ENCODE data around the gene MADCAM1.
A peak's percentile ranks its signal among the peaks of the same experiment; 100 is the strongest.

The MADCAM1 gene

DNA sequence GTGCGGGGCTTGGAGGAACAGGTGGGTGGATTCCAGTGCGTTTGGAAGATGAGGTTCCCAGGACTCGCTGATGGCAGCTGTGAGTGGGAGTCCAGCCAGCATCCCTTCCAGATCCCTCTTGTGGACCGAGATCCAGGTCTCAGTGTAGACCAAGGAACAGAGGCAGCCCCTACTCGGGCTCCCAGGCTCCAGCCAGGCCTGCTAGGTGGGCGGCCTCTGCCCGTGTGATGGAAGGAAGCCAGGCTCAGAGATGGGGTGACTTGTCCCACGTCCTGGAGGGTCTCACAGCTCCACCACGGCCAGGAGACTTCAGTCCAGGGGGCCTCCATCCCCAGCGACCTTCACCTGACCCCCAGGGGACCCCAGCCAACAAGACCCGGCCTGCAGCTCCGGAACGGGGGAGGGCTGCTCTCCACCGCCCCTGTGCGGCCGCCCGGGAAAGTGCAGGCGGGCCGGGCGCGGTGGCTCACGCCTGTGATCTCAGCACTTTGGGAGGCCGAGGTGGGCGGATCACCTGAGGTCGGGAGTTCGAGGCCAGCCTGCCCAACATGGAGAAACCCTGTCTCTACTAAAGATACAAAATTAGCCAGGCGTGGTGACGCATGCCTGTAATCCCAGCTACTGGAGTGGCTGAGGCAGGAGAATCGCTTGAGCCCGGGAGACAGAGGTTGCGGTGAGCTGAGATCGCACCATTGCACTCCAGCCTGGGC is 729 bp upstream of the MADCAM1 start:
- Histone ChIP-seq H3K9me3 (ENCODE audit: control insufficient read depth, low read length) (no peaks in the 10 kb centered on the region), H3K4me3 (ENCODE audit: low read length) (no peak overlapping the region), H3K4me1 (ENCODE audit: control insufficient read depth, insufficient read depth, low read length) (peaks cover 3% of the 10 kb centered on the region), H3K36me3 (ENCODE audit: control insufficient read depth, insufficient read depth, low read length) (no peaks in the 10 kb centered on the region), H3K9ac (ENCODE audit: low read length) (no peak overlapping the region), H3K27me3 (ENCODE audit: control insufficient read depth, insufficient read depth, low read length) (peaks cover 30% of the 10 kb centered on the region)

DNA sequence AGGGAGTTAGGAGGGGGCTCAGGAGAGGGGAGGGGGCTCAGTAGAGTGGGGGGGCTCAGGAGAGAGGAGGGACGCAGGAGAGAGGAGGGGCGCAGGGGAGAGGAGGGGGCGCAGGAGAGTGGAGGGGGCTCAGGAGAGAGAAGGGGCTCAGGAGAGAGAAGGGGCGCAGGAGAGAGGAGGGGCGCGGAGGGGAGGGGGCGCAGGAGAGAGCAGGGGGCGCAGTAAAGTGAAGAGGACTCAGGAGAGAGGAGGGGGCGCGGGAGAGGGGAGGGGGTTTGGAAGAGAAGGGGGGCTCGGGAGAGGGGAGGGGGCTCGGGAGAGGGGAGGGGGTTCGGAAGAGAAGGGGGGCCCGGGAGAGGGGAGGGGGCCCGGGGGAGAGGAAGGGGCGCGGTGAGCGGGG is 700 bp downstream of the MADCAM1 start:
- no peaks in the 10 kb centered on the region for H3K36me3 ChIP-seq (ENCODE audit: control insufficient read depth, insufficient read depth, low read length)
- no peak overlapping the region for H3K4me3 ChIP-seq (ENCODE audit: low read length)
- peaks cover 3% of the 10 kb centered on the region for H3K4me1 ChIP-seq (ENCODE audit: control insufficient read depth, insufficient read depth, low read length)
- H3K9me3 ChIP-seq (ENCODE audit: control insufficient read depth, low read length) = no peaks in the 10 kb centered on the region
- H3K27me3 ChIP-seq (ENCODE audit: control insufficient read depth, insufficient read depth, low read length) = peaks cover 30% of the 10 kb centered on the region
- no peak overlapping the region for H3K9ac ChIP-seq (ENCODE audit: low read length)

DNA sequence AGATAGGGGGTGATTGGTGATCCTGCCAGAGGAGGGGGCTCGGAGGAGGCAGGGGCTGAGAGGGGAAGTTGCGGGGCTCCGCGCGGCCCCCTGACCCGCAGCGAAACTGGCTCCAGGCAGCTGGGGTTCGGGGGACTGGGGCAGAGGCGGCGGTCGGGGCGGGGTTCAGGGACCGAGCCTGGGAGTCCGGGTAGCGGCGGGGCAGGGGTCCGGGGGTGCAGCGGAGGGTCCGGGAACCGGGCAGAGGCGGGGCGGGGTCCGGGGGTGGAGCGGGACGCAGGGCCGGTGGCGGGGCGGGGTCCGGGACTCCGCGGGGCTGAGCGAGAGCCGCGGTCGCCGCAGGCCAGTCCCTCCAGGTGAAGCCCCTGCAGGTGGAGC is 1.2 kb downstream of the MADCAM1 start:
- no peak overlapping the region for H3K4me3 ChIP-seq (ENCODE audit: low read length)
- H3K9me3 ChIP-seq (ENCODE audit: control insufficient read depth, low read length) = no peaks in the 10 kb centered on the region
- H3K4me1 ChIP-seq (ENCODE audit: control insufficient read depth, insufficient read depth, low read length) = peaks cover 3% of the 10 kb centered on the region
- peaks cover 30% of the 10 kb centered on the region for H3K27me3 ChIP-seq (ENCODE audit: control insufficient read depth, insufficient read depth, low read length)
- no peak overlapping the region for H3K9ac ChIP-seq (ENCODE audit: low read length)
- H3K36me3 ChIP-seq (ENCODE audit: control insufficient read depth, insufficient read depth, low read length) = no peaks in the 10 kb centered on the region

DNA sequence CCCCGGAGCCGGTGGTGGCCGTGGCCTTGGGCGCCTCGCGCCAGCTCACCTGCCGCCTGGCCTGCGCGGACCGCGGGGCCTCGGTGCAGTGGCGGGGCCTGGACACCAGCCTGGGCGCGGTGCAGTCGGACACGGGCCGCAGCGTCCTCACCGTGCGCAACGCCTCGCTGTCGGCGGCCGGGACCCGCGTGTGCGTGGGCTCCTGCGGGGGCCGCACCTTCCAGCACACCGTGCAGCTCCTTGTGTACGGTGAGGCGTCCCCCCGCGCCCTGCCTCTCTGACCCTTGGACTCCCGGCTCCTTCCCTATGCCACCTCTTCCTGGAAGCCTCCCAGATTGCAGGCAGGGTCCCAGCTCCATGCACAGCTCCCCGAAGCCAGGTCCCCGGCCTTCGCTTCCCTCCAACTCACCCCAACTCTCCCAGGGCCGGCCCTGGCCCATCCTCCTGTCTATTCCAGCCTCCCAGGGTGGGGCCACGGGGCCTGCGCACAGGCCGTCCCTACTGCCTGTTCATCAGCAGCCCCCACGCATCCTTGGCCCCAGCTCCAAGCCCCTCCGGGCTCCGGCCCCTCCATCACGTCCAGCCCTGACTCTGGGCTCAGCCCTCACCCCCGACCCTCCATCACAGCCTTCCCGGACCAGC is 1.7 kb downstream of the MADCAM1 start:
- H3K9me3 ChIP-seq (ENCODE audit: control insufficient read depth, low read length) = no peaks in the 10 kb centered on the region
- peaks cover 30% of the 10 kb centered on the region for H3K27me3 ChIP-seq (ENCODE audit: control insufficient read depth, insufficient read depth, low read length)
- peaks cover 3% of the 10 kb centered on the region for H3K4me1 ChIP-seq (ENCODE audit: control insufficient read depth, insufficient read depth, low read length)

DNA sequence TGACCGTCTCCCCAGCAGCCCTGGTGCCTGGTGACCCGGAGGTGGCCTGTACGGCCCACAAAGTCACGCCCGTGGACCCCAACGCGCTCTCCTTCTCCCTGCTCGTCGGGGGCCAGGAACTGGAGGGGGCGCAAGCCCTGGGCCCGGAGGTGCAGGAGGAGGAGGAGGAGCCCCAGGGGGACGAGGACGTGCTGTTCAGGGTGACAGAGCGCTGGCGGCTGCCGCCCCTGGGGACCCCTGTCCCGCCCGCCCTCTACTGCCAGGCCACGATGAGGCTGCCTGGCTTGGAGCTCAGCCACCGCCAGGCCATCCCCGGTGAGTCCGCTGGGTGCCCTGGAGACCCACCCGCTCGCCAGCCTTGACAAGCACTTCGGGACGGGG is 2.2 kb downstream of the MADCAM1 start:
- no peak overlapping the region for H3K4me3 ChIP-seq (ENCODE audit: low read length)
- peaks cover 30% of the 10 kb centered on the region for H3K27me3 ChIP-seq (ENCODE audit: control insufficient read depth, insufficient read depth, low read length)

More for the DNA sequence above, 1.7 kb downstream of the MADCAM1 start:
- H3K9ac ChIP-seq (ENCODE audit: low read length) = no peak overlapping the region
- no peak overlapping the region for H3K4me3 ChIP-seq (ENCODE audit: low read length)
- H3K36me3 ChIP-seq (ENCODE audit: control insufficient read depth, insufficient read depth, low read length) = no peaks in the 10 kb centered on the region

DNA sequence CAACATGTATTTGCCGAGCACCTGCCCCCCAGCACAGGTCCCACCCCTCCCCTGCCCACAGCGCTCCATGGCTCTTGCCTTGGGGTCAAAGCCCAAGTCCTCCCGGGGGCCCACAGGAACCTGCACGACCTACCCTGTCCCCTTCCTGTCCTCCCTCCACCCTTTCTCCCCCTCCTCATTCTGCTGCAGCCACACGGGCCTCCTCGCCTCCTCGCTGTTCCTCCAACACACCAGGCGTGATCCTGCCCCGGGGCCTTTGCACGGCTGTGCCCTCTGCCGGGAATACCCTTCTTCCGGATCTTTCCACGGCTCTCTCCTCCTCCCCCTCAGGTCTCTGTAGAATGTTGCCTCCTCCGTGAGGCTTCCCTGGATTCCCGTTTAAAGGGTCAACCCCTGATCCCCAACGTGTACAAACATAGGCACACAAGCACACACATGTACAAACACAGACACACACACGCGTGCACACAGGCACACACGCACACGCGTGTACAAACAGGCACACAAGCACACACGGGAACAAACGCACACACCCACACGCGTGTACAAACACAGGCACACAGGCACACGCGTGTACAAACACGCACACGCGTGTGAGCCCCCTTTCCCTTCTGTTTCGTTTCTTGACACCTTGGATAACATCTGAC is 2.8 kb downstream of the MADCAM1 start:
- H3K27me3 ChIP-seq (ENCODE audit: control insufficient read depth, insufficient read depth, low read length) = peaks cover 30% of the 10 kb centered on the region
- peaks cover 3% of the 10 kb centered on the region for H3K4me1 ChIP-seq (ENCODE audit: control insufficient read depth, insufficient read depth, low read length)
- no peaks in the 10 kb centered on the region for H3K9me3 ChIP-seq (ENCODE audit: control insufficient read depth, low read length)
- no peak overlapping the region for H3K4me3 ChIP-seq (ENCODE audit: low read length)
- no peak overlapping the region for H3K9ac ChIP-seq (ENCODE audit: low read length)
- no peaks in the 10 kb centered on the region for H3K36me3 ChIP-seq (ENCODE audit: control insufficient read depth, insufficient read depth, low read length)

More for the DNA sequence above, 2.2 kb downstream of the MADCAM1 start:
- Histone ChIP-seq H3K9me3 (ENCODE audit: control insufficient read depth, low read length) (no peaks in the 10 kb centered on the region), H3K4me1 (ENCODE audit: control insufficient read depth, insufficient read depth, low read length) (peaks cover 3% of the 10 kb centered on the region), H3K36me3 (ENCODE audit: control insufficient read depth, insufficient read depth, low read length) (no peaks in the 10 kb centered on the region), H3K9ac (ENCODE audit: low read length) (no peak overlapping the region)

DNA sequence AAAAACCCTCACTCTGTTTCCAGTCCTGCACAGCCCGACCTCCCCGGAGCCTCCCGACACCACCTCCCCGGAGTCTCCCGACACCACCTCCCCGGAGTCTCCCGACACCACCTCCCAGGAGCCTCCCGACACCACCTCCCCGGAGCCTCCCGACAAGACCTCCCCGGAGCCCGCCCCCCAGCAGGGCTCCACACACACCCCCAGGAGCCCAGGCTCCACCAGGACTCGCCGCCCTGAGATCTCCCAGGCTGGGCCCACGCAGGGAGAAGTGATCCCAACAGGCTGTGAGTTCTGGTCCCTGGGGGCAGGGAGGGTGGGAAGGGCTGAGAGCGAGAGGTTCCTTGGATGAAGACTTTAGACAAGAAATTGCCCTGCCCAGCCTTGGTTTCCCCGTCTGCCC is 5.4 kb downstream of the MADCAM1 start:
- H3K9ac ChIP-seq (ENCODE audit: low read length) = no peak overlapping the region
- H3K4me1 ChIP-seq (ENCODE audit: control insufficient read depth, insufficient read depth, low read length) = peaks cover 8% of the 10 kb centered on the region
- no peaks in the 10 kb centered on the region for H3K36me3 ChIP-seq (ENCODE audit: control insufficient read depth, insufficient read depth, low read length)

DNA sequence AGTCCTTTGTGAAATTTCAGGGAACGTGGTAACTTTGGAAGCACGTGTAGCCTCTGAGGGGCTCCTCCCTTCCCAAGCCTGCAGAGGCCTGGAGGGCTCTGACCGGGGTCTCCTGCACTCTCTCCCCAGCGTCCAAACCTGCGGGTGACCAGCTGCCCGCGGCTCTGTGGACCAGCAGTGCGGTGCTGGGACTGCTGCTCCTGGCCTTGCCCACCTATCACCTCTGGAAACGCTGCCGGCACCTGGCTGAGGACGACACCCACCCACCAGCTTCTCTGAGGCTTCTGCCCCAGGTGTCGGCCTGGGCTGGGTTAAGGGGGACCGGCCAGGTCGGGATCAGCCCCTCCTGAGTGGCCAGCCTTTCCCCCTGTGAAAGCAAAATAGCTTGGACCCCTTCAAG is 8.3 kb downstream of the MADCAM1 start:
- H3K4me1 ChIP-seq (ENCODE audit: control insufficient read depth, insufficient read depth, low read length) = peaks cover 17% of the 10 kb centered on the region

More for the DNA sequence above, 5.4 kb downstream of the MADCAM1 start:
- Histone ChIP-seq H3K9me3 (ENCODE audit: control insufficient read depth, low read length) (no peaks in the 10 kb centered on the region), H3K27me3 (ENCODE audit: control insufficient read depth, insufficient read depth, low read length) (peaks cover 20% of the 10 kb centered on the region), H3K4me3 (ENCODE audit: low read length) (no peak overlapping the region)

DNA sequence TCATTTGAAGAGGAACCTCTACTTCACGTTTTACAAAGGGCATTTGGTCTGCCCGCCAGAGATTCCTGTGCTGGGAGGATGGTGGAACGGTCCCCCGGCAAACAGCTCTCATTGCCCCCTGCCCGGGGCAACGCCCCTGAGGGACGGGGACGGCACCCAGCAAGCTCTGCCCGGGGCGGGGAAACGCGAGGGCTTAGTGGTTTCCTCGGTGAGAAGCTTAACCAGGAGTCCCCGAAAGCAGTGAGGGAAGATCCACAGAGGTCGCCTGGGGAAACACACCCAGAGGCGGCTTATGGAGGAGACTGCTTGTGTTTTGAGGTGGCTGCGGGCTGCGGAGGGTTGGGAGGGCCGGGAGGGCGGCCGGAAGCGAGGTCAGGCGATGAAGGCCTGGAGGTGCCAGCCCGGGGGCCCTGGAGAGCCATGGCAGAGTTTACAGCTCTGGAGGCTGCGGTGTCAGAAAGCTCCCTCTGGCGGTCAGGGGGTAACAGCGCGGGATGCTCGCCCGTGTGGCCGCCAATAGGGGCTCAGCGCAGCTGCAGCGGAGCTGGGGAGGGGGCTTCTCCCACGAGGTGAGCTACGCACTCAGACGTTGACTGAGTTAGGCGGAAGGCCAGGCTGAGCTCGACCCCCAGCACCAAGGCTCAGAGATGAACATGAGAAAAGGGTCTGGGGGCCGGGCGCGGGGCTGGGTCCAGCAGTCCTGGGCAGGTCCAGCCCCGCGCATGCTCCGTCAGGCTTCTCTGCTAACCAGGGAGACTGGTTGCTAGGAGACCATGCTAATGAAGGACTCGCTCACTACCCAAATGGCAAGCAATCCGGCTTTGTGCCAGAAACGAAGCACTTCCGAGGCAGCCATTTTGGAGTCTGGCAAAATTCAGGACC is 10.4 kb downstream of the MADCAM1 start:
- Histone ChIP-seq H3K36me3 (ENCODE audit: control insufficient read depth, insufficient read depth, low read length) (no peaks in the 10 kb centered on the region), H3K4me3 (ENCODE audit: low read length) (peak overlapping the region; percentile 60), H3K27me3 (ENCODE audit: control insufficient read depth, insufficient read depth, low read length) (no peaks in the 10 kb centered on the region), H3K9me3 (ENCODE audit: control insufficient read depth, low read length) (no peaks in the 10 kb centered on the region), H3K9ac (ENCODE audit: low read length) (peak overlapping the region; percentile 77), H3K4me1 (ENCODE audit: control insufficient read depth, insufficient read depth, low read length) (peaks cover 25% of the 10 kb centered on the region)

More for the DNA sequence above, 8.3 kb downstream of the MADCAM1 start:
- H3K4me3 ChIP-seq (ENCODE audit: low read length) = no peak overlapping the region
- H3K27me3 ChIP-seq (ENCODE audit: control insufficient read depth, insufficient read depth, low read length) = peaks cover under 1% of the 10 kb centered on the region
- no peak overlapping the region for H3K9ac ChIP-seq (ENCODE audit: low read length)
- no peaks in the 10 kb centered on the region for H3K9me3 ChIP-seq (ENCODE audit: control insufficient read depth, low read length)
- H3K36me3 ChIP-seq (ENCODE audit: control insufficient read depth, insufficient read depth, low read length) = no peaks in the 10 kb centered on the region

DNA sequence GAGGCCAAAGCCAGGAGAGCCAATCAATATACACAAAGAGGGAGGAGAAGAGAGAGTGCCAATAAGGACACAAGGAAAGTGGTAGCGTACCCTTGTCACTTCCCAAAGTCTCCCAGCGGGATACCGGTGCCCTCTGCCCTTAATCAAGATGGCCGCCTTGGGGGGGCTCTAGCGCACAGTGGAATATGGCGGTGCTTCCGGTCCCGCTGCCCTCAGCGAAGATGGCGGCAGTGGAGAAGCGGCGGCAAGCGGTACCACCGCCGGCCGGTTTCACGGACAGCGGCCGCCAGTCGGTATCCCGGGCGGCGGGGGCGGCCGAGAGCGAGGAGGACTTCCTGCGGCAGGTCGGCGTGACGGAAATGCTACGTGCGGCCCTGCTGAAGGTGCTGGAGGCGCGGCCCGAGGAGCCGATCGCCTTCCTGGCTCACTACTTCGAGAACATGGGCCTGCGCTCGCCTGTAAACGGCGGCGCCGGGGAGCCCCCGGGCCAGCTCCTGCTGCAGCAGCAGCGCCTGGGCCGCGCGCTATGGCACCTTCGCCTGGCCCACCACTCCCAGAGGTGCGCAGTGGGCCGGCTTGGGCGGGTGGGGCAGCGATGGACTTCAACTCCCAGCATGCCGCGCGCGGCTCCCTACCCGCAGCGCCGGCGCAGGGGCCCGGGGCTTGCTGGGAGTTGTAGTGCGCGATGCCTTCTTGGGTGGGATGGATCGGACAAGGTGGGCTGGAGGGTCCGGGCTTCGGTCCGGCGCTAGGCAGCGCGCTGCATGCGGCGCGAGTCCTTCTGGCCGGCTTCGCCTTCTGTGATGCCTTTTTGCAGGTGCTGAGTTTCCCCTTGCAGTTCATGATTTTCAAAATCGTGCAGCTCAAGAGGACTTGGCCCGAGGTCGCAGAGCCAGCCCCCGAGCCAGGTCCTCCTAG is 11.3 kb downstream of the MADCAM1 start, which contains the start of gene TPGS1:
Gene TPGS1 (plus strand): TSS at position 212 of the 918 bp plus-strand sequence. CDS start 10 bp downstream, at position 222.
- peaks cover 25% of the 10 kb centered on the region for H3K4me1 ChIP-seq (ENCODE audit: control insufficient read depth, insufficient read depth, low read length)

More for the DNA sequence above, 11.3 kb downstream of the MADCAM1 start, which contains the start of gene TPGS1:
- Histone ChIP-seq H3K27me3 (ENCODE audit: control insufficient read depth, insufficient read depth, low read length) (no peaks in the 10 kb centered on the region), H3K36me3 (ENCODE audit: control insufficient read depth, insufficient read depth, low read length) (no peaks in the 10 kb centered on the region), H3K9me3 (ENCODE audit: control insufficient read depth, low read length) (no peaks in the 10 kb centered on the region), H3K4me3 (ENCODE audit: low read length) (peak within 1 kb of the TSS; percentile 60), H3K9ac (ENCODE audit: low read length) (peak within 1 kb of the TSS; percentile 77)
